GM12874 (cell line): ENCODE measurements around the gene ST6GALNAC6.

ENCODE experiments used
- TF ChIP-seq, protein P1 (sequence below): IDR thresholded peaks from 2 replicates; pipeline ENCODE4 v1.5.1; 2011; ENCODE audit warnings: low read depth, mild to moderate bottlenecking, control low read depth, low read length, moderate library complexity; ENCODE audit not compliant: insufficient read depth

Gene ST6GALNAC6

DNA sequence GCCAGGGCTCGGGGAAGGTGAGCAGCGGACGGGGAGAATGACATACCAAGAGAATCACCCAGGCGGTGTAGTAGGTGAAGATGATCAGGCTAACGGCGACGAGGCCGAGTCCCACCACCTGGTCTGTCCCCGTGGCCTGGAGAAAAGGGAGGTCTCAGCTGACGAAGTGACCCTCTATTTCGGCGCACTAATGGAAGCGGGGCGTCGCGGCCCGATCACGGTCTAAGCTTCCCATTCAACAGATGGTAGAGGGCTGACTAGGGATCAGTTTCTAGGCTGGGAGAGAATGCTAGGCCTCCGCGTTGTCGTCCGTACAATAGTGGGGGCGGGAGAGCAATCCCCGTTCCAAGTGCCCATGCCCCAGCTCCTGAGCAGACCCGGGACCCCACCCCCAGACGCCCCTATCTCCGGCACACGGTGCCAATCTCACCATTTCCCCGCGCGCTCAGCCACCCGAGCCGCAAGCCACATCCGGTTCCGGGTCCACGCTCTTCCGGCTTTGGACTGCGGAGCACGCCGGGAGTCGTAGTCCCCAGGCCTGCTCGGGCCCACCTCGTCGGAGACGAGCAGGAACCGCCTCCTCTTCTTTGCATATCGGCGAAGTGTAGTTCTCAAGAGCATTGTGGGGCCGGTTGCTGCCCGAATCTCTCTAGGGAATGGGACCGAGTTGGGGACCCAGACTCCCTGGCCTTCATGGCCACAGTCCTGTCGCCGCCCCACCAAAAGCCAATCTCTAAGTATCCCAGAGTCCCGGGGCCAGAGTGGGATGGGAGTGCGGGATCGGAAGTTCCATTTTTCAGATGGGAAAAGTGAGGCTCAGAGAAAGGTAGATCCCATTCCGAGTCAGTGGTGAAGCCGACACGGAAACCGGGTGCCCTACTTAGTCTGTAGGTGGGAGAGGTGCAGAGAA, 38.2 kb upstream of the ST6GALNAC6 start, which contains the start of gene DPM2:
Gene DPM2, minus strand, starts transcription at position 467 of the 910 bp plus-strand sequence. Its CDS starts 34 bp downstream, at position 433.
- TF ChIP-seq, protein P1, sequence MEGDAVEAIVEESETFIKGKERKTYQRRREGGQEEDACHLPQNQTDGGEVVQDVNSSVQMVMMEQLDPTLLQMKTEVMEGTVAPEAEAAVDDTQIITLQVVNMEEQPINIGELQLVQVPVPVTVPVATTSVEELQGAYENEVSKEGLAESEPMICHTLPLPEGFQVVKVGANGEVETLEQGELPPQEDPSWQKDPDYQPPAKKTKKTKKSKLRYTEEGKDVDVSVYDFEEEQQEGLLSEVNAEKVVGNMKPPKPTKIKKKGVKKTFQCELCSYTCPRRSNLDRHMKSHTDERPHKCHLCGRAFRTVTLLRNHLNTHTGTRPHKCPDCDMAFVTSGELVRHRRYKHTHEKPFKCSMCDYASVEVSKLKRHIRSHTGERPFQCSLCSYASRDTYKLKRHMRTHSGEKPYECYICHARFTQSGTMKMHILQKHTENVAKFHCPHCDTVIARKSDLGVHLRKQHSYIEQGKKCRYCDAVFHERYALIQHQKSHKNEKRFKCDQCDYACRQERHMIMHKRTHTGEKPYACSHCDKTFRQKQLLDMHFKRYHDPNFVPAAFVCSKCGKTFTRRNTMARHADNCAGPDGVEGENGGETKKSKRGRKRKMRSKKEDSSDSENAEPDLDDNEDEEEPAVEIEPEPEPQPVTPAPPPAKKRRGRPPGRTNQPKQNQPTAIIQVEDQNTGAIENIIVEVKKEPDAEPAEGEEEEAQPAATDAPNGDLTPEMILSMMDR, result no peak

DNA sequence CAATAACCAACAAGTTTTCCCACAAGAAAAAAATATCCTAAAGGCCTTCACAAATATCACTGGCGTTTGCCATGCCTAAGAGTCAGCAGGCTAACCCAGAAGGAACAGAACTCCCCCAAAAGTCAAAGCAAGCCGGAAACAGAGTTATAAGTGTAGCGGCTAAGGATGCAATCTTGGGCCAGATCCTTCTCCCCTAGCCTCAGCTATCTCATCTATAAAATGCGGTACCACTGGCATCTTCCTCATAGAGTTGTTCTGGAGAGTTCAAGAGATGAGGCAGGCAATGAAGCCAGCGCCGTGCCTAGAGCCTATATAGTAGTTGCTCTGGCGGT, 37.6 kb upstream of the ST6GALNAC6 start:
- TF ChIP-seq, protein P1, result no peak

DNA sequence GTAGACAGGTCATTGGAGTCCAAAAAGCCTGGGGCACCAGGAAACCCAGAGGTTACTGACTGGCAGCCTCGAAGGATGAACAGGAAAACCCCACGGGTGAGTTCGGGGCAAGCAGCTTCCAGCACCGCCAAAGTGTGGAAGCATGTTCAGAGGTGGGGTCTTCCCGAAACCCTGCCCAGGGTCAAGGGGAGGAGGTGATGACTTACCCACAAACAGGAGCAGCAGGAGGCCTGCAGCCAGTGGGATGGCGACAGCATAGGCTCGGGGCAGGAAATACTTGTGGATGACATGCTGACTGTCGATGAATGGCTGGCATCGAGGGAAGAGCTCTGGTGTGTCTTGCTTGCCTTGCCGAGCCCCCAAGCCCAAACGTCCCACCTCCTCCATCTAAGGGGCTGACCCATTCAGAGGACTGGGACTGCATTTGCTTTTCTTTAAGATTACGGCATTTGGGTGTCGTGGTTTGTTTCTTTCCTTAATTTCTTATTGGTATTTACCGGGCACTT, 37.0 kb upstream of the ST6GALNAC6 start:
- TF ChIP-seq, protein P1, result no peak

DNA sequence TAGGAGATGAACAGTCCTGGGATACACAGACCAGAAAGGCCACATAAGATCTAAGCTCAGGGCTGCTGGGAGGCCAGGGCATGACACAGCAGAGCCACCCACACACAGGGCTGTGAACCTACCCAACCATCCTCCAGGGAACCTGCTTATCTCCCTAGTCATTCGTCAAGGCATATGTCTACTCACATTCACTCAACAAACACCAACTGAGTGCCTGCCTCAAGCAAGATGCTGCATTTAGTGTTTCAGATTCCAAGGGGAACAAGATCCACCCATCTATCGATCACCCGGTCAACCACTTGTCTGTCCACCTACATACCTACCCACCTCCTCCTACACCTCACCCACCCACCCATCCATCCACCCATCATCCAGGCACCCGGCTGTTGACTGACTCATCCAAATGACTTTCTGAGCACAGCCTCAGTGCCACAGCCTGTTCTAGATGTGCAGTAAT, 36.4 kb upstream of the ST6GALNAC6 start:
- TF ChIP-seq, protein P1, result no peak

DNA sequence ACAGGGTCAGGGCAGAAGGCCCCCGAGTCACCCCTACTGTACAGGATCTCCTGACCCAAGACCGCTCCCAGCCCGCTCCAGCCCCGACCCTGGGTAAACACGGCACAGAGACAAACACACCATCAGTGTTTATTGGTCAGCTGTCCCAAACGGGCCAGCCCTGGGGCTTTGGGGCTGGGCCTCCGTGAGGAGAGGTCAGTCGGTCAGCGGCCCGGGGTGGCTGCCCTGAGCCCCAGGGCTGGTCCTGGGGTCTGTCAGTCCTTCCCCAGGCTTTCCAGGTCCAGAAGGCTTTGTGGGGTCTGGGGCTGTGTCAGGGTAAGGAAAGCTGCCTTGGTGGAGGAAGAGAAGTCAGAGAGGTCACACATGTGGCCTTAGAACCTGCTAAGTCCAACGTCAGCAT, 35.6 kb upstream of the ST6GALNAC6 start:
- TF ChIP-seq, protein P1, result no peak

DNA sequence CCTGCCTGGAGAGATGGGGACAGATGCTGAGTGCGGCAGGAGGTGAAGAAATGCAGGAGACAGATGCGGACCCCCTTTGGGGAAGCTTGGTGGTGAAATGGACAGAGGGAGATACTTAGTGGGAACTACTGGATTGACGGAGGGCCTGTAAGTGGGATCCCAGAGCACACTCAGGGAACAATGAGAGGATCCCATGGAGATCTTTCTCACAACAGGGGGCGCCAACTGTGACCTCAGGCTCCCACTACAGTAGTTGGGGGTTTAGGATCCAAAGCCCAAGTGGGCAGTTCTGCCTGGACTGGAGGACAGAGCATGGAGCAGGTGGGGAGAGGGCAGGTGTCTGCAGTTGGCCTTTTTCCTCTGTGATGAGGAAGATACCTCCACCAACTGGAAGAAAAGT, 34.8 kb upstream of the ST6GALNAC6 start:
- TF ChIP-seq, protein P1, result no peak

DNA sequence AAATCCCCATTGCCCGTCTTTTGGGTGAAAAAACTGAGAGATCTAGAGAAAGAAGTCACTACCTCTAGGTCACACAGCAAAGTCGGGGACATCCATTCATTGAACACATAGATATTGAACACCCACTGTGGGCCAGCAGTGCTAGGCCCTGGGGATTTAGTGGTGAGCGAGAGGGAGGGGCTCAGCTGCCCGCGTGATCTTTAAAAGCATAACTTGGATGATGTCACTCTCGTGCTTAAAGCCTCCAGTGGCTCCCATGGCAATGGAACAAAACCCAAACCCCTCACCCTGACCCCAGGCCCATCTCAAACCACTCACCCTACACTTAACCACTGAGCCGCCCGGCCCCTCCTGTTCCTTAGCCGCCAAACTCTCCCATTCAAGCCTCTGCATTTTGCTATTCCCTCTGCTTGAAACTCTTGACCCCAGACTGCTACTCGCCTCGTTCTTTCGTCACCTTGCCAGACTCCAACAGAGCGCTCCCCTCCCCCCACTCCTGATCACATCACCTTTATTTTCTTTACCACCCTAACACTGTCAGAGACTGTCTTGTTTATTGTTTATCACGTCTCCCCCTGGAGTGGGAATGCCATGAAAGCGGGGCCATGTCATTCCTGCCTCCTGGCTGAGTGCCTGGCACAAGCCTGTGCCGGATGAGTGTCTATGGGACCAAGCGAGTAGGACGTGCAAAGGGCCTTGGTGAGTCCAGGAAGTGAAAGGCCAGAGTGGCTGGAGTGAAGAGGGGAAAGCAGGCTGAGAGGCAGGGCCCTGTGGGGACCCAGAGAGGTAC, 31.9 kb upstream of the ST6GALNAC6 start:
- TF ChIP-seq, protein P1, result no peak
